Measurements from ENCODE around the gene ADORA2B.
"Not testable (repeated sequence)": the region's sequence is repeated elsewhere in the genome, so short reads cannot be mapped to it uniquely, and the experiment has no call there.

ADORA2B gene

DNA sequence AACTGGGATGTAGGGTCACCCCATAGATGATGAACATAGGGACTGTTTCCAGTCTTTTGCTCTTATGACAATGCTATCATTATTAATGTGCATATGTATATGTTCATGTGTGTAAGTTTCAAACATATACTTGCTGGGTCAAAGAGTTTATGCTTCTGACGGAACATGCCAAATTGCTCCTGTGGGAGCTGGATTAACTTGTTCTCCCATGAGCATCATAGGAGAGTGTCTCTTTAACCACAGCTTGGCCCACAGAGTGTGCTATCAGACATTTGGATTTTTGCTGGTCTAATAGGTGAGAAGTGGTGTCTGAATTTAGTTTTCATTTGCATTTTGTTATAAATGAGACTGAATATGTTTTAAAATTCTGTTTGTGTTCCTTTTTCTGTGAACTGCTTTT, 22.3 kb upstream of the ADORA2B start:
- DNase-seq (ENCODE audit: low read depth), result no peak

DNA sequence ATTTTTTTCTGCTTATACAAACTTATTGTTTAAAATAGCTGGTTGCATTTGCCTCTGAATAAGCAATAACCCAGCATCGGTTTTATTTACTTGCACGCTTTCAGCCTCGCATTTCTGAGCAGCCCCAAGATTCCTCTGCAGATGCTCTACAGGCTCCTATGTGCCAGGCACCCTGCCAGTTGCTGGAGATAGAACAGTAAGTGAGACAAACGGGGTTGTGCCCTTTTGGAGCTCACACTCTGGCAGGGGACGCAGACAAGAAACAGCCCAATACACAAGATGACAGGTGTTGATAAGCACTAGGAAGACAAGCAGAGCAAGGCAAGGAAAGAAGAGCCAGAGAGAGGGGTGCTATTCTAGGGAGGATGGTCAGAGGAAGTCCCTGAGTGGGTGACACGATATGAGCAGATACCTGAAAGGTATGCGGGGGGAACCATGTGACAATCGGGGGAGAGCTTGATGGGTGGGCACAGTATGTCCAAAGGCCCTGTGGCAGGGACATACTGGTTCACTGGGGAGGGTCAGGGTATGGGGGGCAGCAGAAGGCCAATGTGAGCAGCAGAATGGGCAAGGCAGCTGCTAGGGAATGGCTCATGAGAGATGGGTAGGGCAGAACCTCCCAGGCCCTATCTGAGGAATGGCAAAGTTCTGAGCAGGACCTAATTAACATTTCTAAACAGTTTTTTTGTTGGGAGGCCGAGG, 18.7 kb upstream of the ADORA2B start:
- no peak for DNase-seq (ENCODE audit: low read depth)

DNA sequence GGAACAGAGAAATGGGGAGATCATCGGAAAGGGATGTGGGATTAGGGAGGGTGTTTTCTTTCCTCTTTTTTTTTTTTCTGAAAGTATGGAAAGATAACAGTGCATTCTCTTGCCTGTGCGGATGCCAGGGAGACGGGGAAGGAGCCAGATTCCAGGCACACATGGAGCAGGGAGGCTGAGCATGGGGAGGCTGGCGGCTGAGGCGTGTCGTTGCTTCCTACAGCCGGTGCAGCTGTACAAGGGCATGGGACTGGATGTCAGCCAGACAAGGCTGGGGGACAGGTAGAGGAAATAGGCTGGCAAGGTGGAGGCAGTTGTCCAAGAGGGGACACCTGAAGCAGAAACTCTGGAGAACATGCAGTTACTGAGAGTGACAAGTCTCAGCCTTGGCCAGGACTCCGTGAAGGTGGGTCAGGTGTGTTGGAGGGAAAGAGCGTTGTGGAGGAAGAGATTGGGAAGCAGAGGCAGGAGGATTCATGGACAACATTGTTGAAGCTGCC, 16.6 kb upstream of the ADORA2B start:
- no peak for DNase-seq (ENCODE audit: low read depth)

- DNase-seq (ENCODE audit: low read depth), result no peak
These were observed 15.0 kb upstream of the ADORA2B start for GRCh38 chr17:15929941-15930340.

DNA sequence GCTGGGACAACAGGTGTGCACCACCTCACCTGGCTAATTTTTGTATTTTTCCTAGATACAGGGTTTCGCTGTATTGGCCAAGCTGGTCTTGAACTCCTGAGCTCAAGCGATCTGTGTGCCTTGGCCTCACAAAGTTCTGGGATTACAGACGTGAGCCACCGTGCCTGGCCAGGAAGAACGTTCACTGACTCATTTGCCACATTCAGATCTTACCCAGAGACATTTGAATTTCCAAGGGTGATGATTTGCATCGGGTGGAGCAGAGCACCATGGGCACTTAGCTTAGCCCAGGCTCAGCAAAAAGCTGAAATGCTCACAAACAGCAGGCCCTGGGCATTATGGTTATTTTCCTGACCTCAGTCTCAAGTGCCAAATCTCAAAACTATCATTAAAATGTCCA, 14.5 kb upstream of the ADORA2B start:
- no peak for DNase-seq (ENCODE audit: low read depth)

DNA sequence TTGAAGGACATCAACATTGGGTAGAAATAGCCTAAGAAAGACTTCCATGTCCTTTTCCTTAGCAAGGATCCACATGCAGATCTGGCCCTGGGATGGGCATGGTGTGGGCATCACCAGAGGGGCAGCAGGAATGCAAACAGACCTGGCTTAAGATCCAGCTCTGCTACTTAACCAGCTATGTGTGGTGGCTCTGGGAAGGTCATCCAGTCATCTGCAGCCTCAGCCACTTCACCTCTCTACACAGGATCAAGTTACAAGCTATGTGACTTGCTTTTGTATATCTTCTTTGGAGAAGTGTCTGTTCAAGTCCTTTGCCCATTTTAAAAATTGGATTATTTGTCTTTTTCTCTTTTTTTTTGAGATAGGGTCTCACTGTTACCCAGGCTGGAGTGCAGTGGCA, 13.5 kb upstream of the ADORA2B start:
- DNase-seq (ENCODE audit: low read depth), result no peak

DNA sequence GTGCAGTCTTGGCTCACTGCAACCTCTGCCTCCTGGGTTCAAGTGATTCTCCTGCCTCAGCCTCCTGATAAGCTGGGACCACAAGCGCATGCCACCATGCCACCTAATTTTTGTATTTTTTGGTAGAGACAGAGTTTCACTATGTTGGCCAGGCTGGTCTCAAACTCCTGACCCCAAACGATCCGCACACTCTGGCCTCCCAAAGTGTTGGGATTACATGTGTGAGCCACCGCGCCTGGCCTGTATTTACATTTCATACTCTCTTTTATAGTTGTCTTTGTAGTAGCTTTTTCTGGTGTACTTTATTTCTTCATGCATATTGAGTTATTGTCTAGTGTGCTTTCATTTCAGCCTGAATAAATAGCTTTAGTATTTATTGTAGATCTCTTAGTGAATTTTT, 10.1 kb upstream of the ADORA2B start:
- no peak for DNase-seq (ENCODE audit: low read depth)

DNA sequence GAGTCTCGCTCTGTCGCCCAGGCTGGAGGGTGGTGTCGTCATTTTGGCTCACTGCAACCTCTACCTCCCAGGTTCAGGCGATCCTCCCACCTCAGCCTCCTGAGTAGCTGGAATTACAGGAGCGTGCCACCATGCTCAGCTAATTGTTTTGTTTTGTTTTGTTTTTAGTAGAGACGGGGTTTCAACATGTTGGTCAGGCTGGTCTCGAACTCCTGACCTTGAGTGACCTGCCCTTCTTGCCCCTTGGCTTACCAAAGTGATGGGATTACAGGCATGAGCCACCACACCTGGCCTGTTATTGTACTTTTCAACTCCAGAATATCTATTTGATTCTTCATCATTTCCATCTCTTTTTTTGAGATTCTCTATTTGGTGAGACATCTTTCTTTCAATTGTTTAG, 9.0 kb upstream of the ADORA2B start:
- DNase-seq (ENCODE audit: low read depth), result no peak

DNA sequence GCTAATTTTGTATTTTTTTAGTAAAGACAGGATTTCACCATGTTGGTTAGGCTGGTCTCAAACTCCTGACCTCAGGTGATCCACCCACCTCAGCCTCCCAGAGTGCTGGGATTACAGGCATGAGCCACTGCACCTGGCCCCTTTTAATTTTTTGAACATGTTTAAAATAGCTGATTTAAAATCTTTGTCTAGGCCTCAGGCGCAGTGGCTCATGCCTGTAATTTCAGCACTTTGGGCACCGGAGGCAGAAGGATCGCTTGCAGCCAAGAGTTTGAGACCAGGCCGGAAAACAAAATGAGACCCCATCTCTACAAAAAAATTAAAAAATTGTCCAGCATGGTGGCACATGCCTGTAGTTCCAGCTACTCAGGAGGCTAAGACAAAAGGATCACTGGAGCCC, 8.4 kb upstream of the ADORA2B start:
- DNase-seq (ENCODE audit: low read depth), result not testable (repeated sequence)

DNA sequence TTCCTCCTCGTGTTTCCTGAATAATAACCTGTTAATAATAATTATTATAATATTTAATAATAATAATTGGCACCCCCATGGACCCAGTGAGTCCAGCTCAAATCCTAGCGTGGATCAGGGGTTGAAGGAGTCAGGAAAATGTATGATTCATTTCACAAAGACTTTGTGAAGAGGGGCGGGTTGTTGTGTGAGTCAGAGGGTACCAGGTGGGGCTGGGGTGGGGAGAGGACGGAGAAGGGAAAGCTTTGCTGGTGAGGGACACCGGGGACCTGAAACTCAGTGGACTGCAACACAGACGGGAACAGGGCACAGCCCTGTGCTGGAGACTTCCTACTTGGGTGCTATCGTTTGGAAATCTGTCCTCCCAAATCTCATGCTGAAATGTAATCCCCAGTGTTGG, 3.1 kb upstream of the ADORA2B start:
- no peak for DNase-seq (ENCODE audit: low read depth)

DNA sequence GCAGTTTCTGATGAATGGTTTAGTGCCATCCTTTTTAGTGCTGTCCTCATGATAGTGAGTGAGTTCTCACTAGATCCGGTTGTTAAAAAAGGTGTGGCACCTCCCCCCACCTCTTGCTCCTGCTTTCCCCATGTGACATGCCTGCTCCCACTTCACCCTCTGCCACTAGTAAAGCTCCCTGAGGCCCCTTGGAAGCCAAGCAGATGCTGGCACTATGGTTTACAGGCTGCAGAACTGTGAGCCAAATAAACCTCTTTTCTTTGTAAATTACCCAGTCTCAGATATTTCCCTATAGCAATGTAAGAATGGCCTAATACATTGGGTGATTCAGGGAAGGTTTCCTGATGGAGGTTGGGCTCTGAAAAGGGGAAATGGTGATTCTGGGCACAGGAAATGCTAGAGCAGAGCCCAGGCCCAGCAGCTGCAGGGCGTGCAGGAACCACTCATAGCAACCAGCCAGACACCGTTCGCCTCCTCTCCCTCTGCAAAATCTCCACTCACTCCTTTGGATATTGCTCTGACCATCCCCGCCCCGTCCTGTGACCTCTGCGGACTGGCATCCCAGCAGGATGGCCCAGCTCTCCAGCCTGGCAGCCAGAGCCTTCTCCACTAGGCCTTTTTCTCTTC, 2.6 kb upstream of the ADORA2B start:
- no peak for DNase-seq (ENCODE audit: low read depth)

GRCh38 chr17:15943971-15944758, 765 bp upstream of the ADORA2B start:
- DNase-seq (ENCODE audit: low read depth), result no peak

- no peak for DNase-seq (ENCODE audit: low read depth)
These were observed 729 bp downstream of the ADORA2B start for GRCh38 chr17:15945527-15946191.

- DNase-seq (ENCODE audit: low read depth), result no peak
These were observed 1.7 kb downstream of the ADORA2B start for GRCh38 chr17:15946611-15947120.

- no peak for DNase-seq (ENCODE audit: low read depth)
These were observed 2.3 kb downstream of the ADORA2B start for GRCh38 chr17:15947271-15947670.

DNA sequence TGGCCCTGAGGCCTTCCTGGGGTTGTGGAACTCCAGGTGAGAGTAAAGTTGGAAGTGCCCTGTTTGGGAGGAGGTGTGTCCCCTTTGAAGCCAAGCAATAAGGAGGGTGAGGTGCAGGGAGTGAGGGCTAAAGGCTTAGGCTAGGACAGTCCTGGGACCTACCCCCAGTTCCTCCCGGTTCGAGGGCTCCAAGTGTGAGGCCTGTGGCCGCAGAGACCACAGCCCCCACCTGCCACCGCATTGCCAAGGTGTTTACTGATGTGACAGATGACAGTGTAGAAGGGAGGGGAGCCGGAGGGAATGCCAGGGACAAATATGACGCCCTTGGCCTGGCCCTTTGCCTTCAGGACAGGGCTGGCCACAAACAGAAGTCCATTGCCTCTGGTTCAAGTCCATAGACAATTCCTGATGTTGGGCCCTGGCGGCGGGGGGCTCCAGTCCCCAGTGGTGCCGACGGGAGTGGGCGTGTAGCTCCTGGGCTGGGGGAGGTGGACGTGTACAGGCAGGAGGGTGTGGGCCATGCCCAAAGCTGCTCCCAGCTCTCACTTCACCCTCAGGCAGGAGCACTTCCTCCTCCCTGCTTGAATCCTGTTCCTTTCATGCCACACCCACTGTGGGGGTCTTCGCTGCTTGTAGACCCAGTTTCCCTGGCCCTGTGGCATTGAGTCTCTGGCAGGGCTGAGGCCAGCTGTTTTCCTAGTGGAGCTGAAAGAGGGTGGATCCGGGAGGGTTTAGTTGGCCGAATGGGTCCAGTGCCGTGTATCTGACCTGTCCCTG, 3.2 kb downstream of the ADORA2B start:
- DNase-seq (ENCODE audit: low read depth), result no peak

- DNase-seq (ENCODE audit: low read depth), result no peak
These were observed 6.6 kb downstream of the ADORA2B start for GRCh38 chr17:15951368-15952047.

DNA sequence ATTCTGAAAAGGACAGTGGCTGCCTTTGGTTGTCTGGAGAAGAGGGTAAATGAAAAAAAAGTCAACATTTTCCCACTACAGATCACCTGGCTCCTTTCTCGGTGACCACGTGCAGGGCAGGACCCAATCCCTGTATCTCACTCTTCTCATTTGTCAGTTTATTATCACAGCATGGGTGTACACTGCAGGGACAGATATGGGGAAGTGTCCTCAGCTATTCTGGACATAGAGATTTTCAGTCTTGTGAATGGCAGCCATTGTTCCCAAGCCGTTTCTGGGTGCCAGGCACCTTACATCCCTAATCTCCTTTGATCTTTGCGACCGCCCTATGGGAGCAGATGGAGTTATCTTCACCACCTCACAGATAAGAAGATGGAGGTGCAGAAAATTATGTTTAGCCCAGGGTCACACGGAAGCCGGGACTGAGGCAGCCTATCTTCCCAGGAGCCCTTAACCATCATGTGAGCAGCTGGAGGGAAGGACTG, 7.2 kb downstream of the ADORA2B start:
- no peak for DNase-seq (ENCODE audit: low read depth)

DNA sequence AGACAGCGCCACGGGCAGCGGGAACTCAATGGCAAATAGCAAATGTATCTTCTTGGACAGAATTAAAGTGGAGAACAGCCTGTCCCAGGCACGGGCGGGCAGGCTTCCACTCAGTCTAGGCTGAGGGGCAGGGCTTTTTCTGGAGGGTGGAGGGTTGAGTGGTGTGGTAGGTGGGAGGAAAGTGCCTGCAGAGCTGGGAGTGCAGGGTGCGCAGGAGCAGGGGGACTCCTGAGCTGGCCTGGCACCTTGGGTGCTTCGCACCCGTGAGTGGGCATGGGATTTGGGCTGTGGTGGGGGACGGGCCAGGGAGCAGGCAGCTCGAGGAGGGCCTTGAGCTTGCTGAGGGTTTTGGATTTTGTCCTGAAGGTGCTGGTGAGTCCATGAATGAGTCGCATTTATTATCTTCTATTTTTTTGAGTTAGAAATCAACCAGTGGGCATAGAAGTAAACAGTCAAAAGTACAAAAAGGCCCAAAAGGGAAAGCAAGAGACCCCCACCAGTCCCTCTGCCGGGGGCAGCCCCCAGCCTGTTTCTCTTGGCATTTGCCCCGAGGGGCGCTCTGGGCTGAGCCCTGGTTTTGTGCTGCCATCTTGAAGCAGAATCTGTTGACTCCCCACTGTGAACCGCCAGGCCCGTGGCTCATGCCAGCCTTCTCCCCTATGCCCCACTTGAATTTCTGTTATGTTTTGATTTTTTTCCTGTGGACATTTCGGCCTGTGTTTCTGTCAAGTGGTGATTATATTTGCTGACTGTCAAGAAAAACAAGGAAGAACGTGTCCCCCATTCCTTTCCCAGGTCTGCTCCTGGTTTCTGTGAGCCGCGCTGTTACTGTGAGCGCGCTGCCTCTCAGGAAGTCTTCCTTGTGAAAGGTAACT, 8.2 kb downstream of the ADORA2B start:
- no peak for DNase-seq (ENCODE audit: low read depth)

GRCh38 chr17:15954222-15954621, 9.3 kb downstream of the ADORA2B start:
- no peak for DNase-seq (ENCODE audit: low read depth)
